A673 (cell line): Measurements from ENCODE around the gene CCDC24. TPM values are rescaled to one million over a fixed set of nuclear protein-coding genes. Genes with fewer than 3 reads are reported as not detected.

Source experiments
- BruUV-seq: library from RNA; stranded (reverse); fragments of 400-500 nt; replicated peaks from 2 replicates; lab custom pipeline; 2021; lab: Mats Ljungman, UMichigan
- CTCF ChIA-PET: fragments of 300-600 bp; sonication (Branson Sonifier 250); formaldehyde crosslinking; loops from one replicate; lab custom pipeline; 2022; ENCODE audit warnings: antibody characterized with exemption; lab: Charles Lee
- POLR2A ChIA-PET: fragments of 300-600 bp; sonication (Branson Sonifier 250); formaldehyde crosslinking; loops from one replicate; lab custom pipeline; 2022; ENCODE audit warnings: antibody characterized with exemption; ENCODE audit not compliant: low non-redundant PET; lab: Charles Lee
- DNase-seq: peaks from one replicate; pipeline ENCODE4 v3.0.0-alpha.2; 2015; ENCODE audit warnings: low spot score
- H3K27ac ChIP-seq: fragments of 200-600 bp; sonication (generic); 2 replicates; pipeline ENCODE4 v1.5.1; 2016; ENCODE audit warnings: mixed run types, low read depth, mild to moderate bottlenecking, mixed read lengths, antibody characterized with exemption, low read length; ENCODE audit not compliant: poor library complexity, severe bottlenecking
- H3K27me3 ChIP-seq: fragments of 200-600 bp; sonication (generic); replicated peaks from 2 replicates; pipeline ENCODE4 v1.6.1; 2017; ENCODE audit warnings: mixed run types, low read depth, mild to moderate bottlenecking, mixed read lengths, antibody characterized with exemption, low read length; ENCODE audit not compliant: insufficient read depth, poor library complexity
- H3K36me3 ChIP-seq: fragments of 200-600 bp; sonication (generic); 2 replicates; pipeline ENCODE4 v1.6.1; 2016; ENCODE audit warnings: mixed run types, mild to moderate bottlenecking, mixed read lengths, antibody characterized with exemption, low read length; ENCODE audit not compliant: insufficient read depth, poor library complexity, severe bottlenecking
- H3K4me1 ChIP-seq: fragments of 200-600 bp; sonication (generic); 2 replicates; pipeline ENCODE4 v1.6.1; 2017; ENCODE audit warnings: mixed run types, mild to moderate bottlenecking, mixed read lengths, antibody characterized with exemption, low read length; ENCODE audit not compliant: insufficient read depth, poor library complexity, severe bottlenecking
- H3K4me3 ChIP-seq: fragments of 200-600 bp; sonication (generic); 2 replicates; pipeline ENCODE4 v1.5.1; 2016; ENCODE audit warnings: low read depth, mixed run types, mild to moderate bottlenecking, mixed read lengths, low read length; ENCODE audit not compliant: poor library complexity, severe bottlenecking
- H3K9me3 ChIP-seq: fragments of 200-600 bp; sonication (generic); 2 replicates; pipeline ENCODE4 v1.6.1; 2016; ENCODE audit warnings: mixed run types, low read depth, mild to moderate bottlenecking, mixed read lengths, antibody characterized with exemption, low read length; ENCODE audit not compliant: poor library complexity, severe bottlenecking
- CTCF ChIP-seq: fragments of 300-800, 200-600 bp; sonication (generic); conservative IDR thresholded peaks from 2 replicates; pipeline ENCODE4 v1.5.1; 2017; ENCODE audit warnings: low read depth, mild to moderate bottlenecking, antibody characterized with exemption, low read length, moderate library complexity, mixed read lengths
- EZH2 ChIP-seq: fragments of 200-600 bp; sonication (generic); IDR thresholded peaks from 2 replicates; pipeline ENCODE4 v1.6.1; 2017; ENCODE audit warnings: borderline replicate concordance, low read depth, mild to moderate bottlenecking, mixed read lengths, antibody characterized with exemption, low read length; ENCODE audit not compliant: poor library complexity, severe bottlenecking
- intact Hi-C: fragments of 100-400 bp; cut with micrococcal nuclease; formaldehyde crosslinking; loops from one replicate; pipeline ENCODE4 v1.10.0; 2022; ENCODE audit not compliant: unreplicated experiment
- total RNA-seq: library from RNA; stranded (reverse); gene quantifications from 2 replicates; pipeline ENCODE4 v1.2.3, GENCODE V29; 2021

CCDC24 gene
- total RNA-seq, 1 experiment from 2014 or later, result 5.6 TPM

GRCh38 chr1:43962324-43962723, 29.1 kb upstream of the CCDC24 start:
- Histone ChIP-seq H3K4me1 (no peaks in the 10 kb centered on the region), H3K27me3 (no peaks in the 10 kb centered on the region), H3K36me3 (peaks cover 11% of the 10 kb centered on the region), H3K4me3 (no peak overlapping the region), H3K9me3 (no peaks in the 10 kb centered on the region), H3K27ac (no peak overlapping the region)
- no TSS peak for BruUV-seq
- no peak for DNase-seq
- ChIA-PET CTCF (no interaction called here), POLR2A (no interaction called here)
- TF ChIP-seq CTCF (no peak), EZH2 (no peak)
- intact Hi-C loops, result no loop called here

DNA sequence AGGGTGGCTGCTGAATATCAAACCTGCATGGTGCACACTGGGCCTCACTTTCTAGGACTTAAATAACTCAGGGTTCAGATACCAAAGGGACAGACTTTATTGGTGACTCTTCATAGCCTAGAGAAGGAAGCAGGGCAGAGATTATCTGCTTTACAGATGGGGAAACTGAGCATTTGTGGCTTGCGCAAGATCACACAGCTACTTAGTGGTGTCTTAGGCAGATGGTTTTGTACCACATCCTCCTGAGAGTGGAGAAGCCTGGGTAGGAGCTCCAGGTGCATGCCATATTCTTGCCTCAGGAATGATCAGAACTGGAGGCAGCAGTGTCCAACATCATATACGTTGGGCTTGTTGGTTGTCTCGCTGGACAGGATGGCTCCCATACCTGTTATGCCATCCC, 28.4 kb upstream of the CCDC24 start:
- CTCF ChIA-PET, result no interaction called here

GRCh38 chr1:43963890-43964289, 27.5 kb upstream of the CCDC24 start:
- no TSS peak for BruUV-seq
- no peaks in the 10 kb centered on the region for H3K27me3 ChIP-seq
- intact Hi-C loops, result no loop called here
- no peak for TF ChIP-seq EZH2
- TF ChIP-seq CTCF, result no peak
- H3K4me1 ChIP-seq, result no peaks in the 10 kb centered on the region
- ChIA-PET CTCF (no interaction called here), POLR2A (no interaction called here)
- no peak for DNase-seq
- no peak overlapping the region for H3K4me3 ChIP-seq
- no peak overlapping the region for H3K27ac ChIP-seq
- H3K36me3 ChIP-seq, result peaks cover 5% of the 10 kb centered on the region
- H3K9me3 ChIP-seq, result no peaks in the 10 kb centered on the region

More for the DNA sequence above, 28.4 kb upstream of the CCDC24 start:
- Histone ChIP-seq H3K27ac (no peak overlapping the region), H3K36me3 (peaks cover 7% of the 10 kb centered on the region), H3K4me3 (no peak overlapping the region), H3K4me1 (no peaks in the 10 kb centered on the region), H3K27me3 (no peaks in the 10 kb centered on the region), H3K9me3 (no peaks in the 10 kb centered on the region)
- BruUV-seq, result no TSS peak
- TF ChIP-seq EZH2, result no peak
- TF ChIP-seq CTCF, result no peak
- POLR2A ChIA-PET, result no interaction called here
- intact Hi-C loops, result no loop called here
- DNase-seq, result no peak
